T-helper 1 cell treated with Interleukin-12 subunit alpha and Interleukin-12 subunit beta and Interleukin-4 antibody, amounts not matched to agents 30 μg/mL and 1 μg/mL, for 36 hours (primary cell): ENCODE data around the gene FMN2.

Source experiments
- H3K27ac Mint-ChIP-seq: one replicate; pipeline ENCODE4 v1.8.0; 2021; ENCODE audit warnings: mild to moderate bottlenecking, mixed read lengths
- H3K27me3 Mint-ChIP-seq: one replicate; pipeline ENCODE4 v1.8.0; 2021; ENCODE audit warnings: low read depth, mixed read lengths
- H3K36me3 Mint-ChIP-seq: one replicate; pipeline ENCODE4 v1.8.0; 2021; ENCODE audit warnings: low read depth, mixed read lengths
- H3K4me1 Mint-ChIP-seq: one replicate; pipeline ENCODE4 v1.8.0; 2021; ENCODE audit warnings: low read depth, mixed read lengths
- H3K4me3 Mint-ChIP-seq: one replicate; pipeline ENCODE4 v1.8.0; 2021; ENCODE audit warnings: mild to moderate bottlenecking, moderate library complexity, mixed read lengths
- H3K9me3 Mint-ChIP-seq: one replicate; pipeline ENCODE4 v1.8.0; 2021; ENCODE audit warnings: mixed read lengths

The FMN2 gene

DNA sequence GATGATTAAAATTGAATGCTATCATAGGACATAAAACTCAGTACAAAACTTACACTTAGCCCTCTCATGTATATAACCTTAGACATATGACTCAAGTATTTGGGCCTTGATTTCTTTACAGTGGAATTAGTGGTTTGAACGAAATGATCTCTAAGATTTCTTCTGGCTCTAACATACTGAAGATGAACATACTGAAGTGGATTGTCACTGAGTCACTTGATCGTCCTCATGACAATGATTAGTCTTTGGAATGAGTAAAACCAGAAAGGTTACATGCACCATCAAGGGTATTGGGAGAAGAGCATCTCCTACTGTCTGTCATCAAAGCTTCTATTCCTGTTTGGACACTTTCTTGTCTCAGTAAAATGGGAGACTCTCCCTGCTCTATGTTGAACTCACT, 17.4 kb downstream of the FMN2 start:
- Mint-ChIP-seq H3K36me3 (no peaks in the 10 kb centered on the region), H3K4me3 (no peak overlapping the region), H3K9me3 (no peaks in the 10 kb centered on the region), H3K27me3 (no peaks in the 10 kb centered on the region), H3K4me1 (no peaks in the 10 kb centered on the region), H3K27ac (no peak overlapping the region)

DNA sequence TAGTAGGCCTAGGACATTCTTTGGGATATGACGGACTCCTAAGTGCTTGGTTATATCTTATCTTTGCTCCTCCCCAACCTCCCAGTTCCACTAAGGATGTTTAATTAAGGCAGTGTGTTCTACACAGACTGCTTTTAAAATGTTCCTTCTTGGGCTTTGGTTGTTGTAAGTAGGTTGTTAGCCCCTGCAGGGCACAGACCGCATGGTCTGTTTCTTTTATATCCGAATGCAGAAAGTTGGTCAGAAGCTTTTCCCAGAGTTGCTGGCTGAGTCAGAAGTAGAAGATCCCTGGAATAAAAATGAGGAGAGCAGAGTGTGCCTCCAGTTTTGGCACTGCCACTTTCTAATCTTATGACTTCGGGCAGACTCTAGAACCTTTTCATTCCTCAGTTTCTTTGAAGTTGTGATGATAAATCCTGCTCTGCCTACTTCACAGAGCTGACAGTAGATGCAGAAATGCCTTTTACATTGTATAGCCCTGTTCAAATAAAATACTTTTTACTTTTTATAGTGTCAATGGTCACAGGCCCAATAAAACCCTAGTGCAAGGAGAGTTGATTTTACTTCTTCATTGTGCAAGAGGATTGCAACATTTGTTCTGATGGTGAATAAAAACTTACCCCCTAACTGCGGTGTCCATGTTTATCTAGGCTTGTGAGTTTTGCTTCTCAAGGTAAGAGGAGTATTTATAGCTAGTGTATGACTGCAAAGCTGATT, 18.4 kb downstream of the FMN2 start:
- Mint-ChIP-seq H3K27me3 (no peaks in the 10 kb centered on the region), H3K4me1 (no peaks in the 10 kb centered on the region), H3K36me3 (no peaks in the 10 kb centered on the region), H3K27ac (no peak overlapping the region), H3K9me3 (no peaks in the 10 kb centered on the region), H3K4me3 (no peak overlapping the region)

DNA sequence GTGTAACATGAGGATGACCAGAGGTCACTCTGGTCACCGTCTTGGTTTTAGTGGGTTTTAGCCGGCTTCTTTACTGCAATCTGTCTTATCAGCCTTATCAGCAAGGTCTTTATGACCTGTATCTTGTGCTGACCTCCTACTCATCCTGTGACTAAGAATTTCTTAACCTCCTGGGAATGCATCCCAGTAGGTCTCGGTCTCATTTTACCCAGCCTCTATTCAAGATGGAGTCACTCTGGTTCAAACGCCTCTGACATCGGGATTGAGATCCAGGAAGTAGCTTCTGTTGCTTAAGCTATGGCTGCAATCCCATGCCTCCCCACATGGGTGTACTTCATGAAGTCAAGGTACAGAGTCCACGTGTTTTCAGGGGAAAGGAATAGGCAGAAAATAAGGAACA, 19.9 kb downstream of the FMN2 start:
- no peaks in the 10 kb centered on the region for H3K36me3 Mint-ChIP-seq
- no peaks in the 10 kb centered on the region for H3K4me1 Mint-ChIP-seq
- H3K4me3 Mint-ChIP-seq = no peak overlapping the region
- H3K27ac Mint-ChIP-seq = no peak overlapping the region
- H3K27me3 Mint-ChIP-seq = no peaks in the 10 kb centered on the region
- H3K9me3 Mint-ChIP-seq = no peaks in the 10 kb centered on the region

DNA sequence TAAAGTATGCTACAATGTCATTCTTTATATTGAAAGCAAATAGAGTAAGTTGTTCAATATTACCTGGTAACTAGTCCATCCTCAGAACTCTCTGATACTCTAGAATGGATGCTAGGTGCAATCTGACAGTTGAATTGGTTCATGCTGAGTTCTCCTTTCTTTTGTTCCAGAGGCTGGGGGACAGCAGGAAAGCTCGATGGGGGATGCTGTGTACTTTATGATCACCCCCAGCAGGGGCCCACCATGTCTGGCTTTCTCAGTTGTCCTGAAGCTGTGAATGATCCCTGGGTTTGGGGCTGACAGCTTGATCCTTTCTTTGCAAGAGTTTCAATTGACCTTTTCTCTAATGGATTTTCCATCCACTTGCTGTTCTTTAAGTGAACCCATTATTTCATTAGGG, 22.5 kb downstream of the FMN2 start:
- Mint-ChIP-seq H3K9me3 (no peaks in the 10 kb centered on the region), H3K4me1 (no peaks in the 10 kb centered on the region), H3K36me3 (no peaks in the 10 kb centered on the region), H3K4me3 (no peak overlapping the region), H3K27me3 (no peaks in the 10 kb centered on the region), H3K27ac (no peak overlapping the region)

DNA sequence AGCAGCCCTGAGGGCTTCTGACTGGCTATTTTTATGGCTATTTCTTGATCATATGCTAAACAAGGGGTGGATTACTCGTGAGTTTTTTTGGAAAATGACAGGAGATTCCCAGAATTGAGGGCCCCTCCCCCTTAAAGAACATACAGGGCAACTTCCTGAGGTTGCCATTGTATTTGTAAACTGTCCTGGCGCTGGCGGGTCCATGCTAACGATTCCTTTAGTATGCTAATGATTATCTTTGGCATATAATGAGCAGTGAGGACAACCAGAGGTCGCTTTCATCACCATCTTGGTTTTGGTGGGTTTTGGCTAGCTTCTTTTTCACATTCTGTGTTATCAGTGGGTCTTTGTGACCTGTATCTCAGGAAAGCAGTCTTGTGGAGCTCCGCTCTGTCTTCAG, 24.1 kb downstream of the FMN2 start:
- Mint-ChIP-seq H3K4me1 (no peaks in the 10 kb centered on the region), H3K9me3 (peaks cover 3% of the 10 kb centered on the region), H3K27ac (no peak overlapping the region), H3K4me3 (no peak overlapping the region), H3K36me3 (no peaks in the 10 kb centered on the region), H3K27me3 (no peaks in the 10 kb centered on the region)

DNA sequence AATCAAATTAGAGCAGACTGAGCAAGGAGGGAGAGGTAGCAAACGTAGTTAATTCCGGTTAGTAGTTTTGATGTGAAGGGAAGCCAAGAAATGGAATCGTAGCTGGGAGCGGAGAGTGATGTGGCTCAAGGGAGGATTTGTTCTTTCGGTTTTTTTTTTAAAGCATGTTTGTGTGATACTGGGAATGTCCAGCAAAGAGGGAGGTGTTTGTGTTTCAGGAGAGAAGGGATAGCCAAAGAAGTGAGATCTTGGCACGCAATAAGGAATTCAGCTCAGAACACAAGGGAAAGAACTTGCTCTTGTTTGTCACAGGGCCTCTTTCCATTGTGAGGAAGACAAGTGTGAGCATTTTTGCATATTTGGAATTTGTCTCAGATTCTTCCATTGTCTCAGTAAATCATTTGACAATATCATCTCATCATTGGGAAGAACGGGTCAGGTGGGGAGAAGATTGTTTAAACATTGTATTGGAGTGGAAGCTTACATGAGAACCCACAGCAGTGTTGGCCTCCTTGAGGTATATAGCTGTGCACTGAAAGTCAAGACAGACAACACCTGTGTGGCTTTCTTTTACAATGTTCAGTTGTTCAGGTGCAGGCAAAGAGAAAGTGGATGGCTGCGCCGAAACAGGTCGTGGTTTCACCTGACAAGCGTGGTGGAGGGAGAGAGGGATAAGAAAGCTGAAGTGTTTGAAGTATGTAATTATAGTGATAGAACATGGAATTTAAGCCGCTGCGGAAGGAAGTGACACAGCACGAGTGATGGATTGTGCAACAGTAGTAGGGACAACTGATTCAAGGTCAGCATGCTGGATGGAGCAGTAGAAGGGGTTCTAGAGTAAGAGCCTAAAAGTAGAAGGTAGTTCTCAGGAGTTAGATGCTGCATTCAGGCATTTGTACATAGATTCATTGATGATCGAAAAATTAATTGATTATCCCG, 25.4 kb downstream of the FMN2 start:
- H3K9me3 Mint-ChIP-seq = peaks cover 3% of the 10 kb centered on the region
- H3K27ac Mint-ChIP-seq = no peak overlapping the region
- no peak overlapping the region for H3K4me3 Mint-ChIP-seq
- H3K27me3 Mint-ChIP-seq = no peaks in the 10 kb centered on the region
- no peaks in the 10 kb centered on the region for H3K4me1 Mint-ChIP-seq
- H3K36me3 Mint-ChIP-seq = no peaks in the 10 kb centered on the region

DNA sequence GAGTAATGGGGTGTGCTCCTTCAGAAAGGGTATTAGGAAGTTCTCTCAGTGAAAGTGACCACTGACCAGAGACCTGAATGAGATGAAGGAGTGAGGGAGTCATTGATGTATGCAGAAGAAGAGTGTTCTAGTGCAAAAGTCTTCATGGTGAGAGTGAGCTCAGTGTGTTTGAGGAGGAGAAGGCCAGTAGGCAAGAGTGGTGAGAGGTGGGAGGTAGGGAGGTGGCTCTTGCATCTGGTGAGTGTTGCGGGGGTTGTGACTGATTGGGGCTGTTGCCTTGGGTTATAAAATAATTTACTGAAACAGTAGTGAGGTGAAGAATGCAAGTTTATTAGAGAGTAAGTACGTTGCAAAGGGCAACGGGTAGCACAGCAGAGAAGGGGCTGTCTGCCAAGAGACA, 26.2 kb downstream of the FMN2 start:
- H3K4me3 Mint-ChIP-seq = no peak overlapping the region
- peaks cover 3% of the 10 kb centered on the region for H3K9me3 Mint-ChIP-seq
- H3K36me3 Mint-ChIP-seq = no peaks in the 10 kb centered on the region
- no peaks in the 10 kb centered on the region for H3K27me3 Mint-ChIP-seq
- H3K4me1 Mint-ChIP-seq = no peaks in the 10 kb centered on the region
- no peak overlapping the region for H3K27ac Mint-ChIP-seq

DNA sequence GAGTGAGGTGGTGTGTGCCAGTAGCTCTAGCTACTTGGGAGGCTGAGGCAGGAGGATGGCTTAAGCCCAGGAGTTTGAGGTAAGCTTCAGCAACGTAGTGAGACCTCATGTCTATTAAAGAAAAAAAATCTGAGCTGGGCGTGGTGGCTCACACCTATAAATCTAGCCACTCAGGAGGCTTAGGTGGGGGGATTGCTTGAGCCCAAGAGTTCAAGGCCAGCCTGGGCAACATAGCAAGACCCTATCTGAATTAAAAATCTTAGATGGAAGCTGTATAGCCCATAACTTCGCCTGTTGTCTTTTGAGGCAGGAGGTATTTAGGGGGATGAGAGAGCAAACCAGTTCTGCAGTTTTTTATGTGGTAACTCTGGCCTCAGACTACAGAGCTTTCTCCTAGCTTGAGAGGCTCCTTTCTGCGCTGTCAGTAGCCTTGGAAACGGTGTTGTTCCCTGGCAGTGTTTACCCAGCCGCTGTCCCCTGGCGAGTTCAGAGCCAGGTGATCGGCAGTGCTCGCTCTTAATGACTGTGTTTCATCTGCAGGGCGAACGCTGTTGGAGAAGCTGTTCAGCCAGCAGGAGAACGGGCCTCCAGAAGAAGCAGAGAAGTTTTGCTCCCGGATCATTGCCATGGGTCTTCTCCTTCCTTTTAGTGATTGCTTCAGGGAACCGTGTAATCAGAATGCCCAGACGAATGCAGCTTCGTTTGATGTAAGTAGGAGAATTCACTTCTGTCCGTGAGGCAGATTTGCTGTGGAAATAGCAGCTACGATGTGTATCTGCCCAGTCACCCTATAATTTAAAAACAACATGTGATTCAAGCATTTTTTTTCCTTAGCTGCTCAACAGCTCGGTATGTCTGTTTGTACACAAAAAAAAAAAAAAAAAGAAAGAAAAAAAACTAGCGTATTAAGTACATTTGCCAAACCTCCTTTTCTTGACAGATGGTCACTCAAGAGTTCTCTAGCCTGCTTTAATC, 31.2 kb downstream of the FMN2 start:
- peaks cover 7% of the 10 kb centered on the region for H3K9me3 Mint-ChIP-seq
- no peaks in the 10 kb centered on the region for H3K36me3 Mint-ChIP-seq
- no peak overlapping the region for H3K4me3 Mint-ChIP-seq
- no peaks in the 10 kb centered on the region for H3K4me1 Mint-ChIP-seq
- H3K27ac Mint-ChIP-seq = no peak overlapping the region
- no peaks in the 10 kb centered on the region for H3K27me3 Mint-ChIP-seq

DNA sequence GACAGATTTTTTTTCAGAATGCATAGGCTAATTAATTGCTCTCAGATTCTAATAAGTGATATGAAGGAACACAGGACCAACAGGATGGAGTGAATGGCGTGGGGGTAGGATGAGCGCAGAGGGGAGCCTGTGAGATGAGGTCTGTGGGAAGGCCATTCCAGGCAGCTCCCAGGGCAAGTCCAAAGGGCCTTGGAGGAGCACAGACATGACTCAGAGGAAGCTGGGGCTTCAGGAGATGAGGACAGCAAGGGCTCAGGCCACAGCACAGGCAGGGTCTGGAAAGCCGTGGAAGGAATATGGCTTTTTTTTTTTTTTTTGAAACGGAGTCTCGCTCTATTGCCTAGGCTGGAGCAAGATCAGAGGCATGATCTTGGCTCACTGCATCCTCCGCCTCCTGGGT, 35.1 kb downstream of the FMN2 start:
- Mint-ChIP-seq H3K36me3 (no peaks in the 10 kb centered on the region), H3K4me1 (no peaks in the 10 kb centered on the region), H3K27me3 (no peaks in the 10 kb centered on the region), H3K9me3 (peaks cover 4% of the 10 kb centered on the region), H3K27ac (no peak overlapping the region), H3K4me3 (no peak overlapping the region)

DNA sequence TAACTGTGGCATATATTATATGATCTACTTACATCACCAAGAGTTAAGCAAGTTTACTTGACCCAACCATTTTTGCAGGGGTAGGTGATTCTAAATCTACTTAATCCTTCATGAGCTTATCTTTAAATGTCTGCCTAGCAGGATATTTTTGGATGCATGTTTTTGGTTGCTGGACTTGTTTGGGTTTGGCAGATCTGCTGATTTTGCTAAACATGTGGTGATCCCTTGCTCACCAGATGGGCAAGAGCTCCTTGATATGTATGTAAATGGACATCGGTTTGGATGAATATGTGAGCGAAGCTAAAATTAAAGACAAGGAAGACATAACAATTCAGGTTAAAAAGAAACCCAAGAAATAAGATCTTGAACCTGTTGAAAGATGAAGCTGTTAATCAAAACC, 36.7 kb downstream of the FMN2 start:
- H3K27me3 Mint-ChIP-seq = no peaks in the 10 kb centered on the region
- no peak overlapping the region for H3K27ac Mint-ChIP-seq
- H3K4me1 Mint-ChIP-seq = no peaks in the 10 kb centered on the region
- peaks cover 4% of the 10 kb centered on the region for H3K9me3 Mint-ChIP-seq
- no peaks in the 10 kb centered on the region for H3K36me3 Mint-ChIP-seq
- no peak overlapping the region for H3K4me3 Mint-ChIP-seq

DNA sequence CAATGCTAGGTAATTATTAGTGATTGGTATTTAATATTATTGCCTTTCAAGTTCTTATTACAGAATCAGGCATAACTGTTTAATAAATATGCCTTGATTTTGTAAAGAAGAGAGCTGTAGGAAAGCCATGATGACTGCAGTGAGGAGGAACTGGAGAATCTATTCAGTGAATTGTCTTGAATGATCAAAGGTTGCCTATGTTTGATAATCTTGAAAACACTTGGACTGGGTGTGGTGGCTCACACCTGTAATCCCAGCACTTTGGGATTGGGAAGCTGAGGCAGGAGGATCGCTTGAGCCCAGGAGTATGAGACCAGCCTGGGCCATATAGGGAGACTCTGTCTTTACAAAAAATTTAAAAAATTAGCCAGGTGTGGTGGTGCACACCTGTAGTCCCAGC, 42.4 kb downstream of the FMN2 start:
- no peaks in the 10 kb centered on the region for H3K9me3 Mint-ChIP-seq
- no peaks in the 10 kb centered on the region for H3K27me3 Mint-ChIP-seq
- H3K4me3 Mint-ChIP-seq = no peak overlapping the region
- H3K36me3 Mint-ChIP-seq = no peaks in the 10 kb centered on the region
- H3K27ac Mint-ChIP-seq = no peak overlapping the region
- H3K4me1 Mint-ChIP-seq = no peaks in the 10 kb centered on the region

DNA sequence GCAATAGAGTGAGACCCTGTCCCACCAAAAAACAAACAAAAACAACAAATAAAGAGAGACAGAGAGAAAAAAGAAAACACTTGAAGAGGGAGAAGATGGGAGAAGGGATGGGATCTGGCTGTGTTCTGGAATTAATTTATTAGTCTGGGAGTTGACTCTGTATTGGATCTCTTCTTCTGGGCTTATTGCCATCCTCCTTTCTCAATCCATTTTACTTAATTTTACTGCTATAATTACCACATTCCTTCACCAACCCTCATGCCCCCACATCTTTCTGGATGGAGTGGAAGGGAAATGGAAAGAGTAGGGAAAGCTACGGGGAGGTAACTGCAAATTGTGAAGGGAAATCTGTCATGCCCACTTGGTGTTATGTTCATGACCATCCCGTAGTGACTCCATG, 42.9 kb downstream of the FMN2 start:
- no peak overlapping the region for H3K27ac Mint-ChIP-seq
- H3K36me3 Mint-ChIP-seq = no peaks in the 10 kb centered on the region
- H3K4me3 Mint-ChIP-seq = no peak overlapping the region

DNA sequence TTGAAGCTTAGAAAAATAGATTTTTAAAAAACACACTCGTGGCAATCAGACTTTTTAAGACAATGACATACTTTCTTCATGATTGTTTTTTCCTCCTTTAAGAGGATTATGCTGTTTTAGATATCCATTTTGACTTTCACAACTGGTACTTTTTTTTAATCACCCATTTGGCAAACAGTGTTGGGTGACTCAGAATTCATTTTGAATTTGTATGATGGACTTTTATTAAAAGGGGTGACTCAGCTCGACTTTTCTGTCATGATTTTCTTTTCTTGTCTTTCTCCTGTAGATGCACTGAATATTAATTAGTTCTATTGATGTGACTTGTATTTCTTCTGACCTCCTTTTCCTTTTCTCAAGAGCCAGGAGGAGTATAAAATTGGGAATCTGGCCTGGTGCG, 44.7 kb downstream of the FMN2 start:
- Mint-ChIP-seq H3K36me3 (no peaks in the 10 kb centered on the region), H3K27ac (no peak overlapping the region), H3K27me3 (no peaks in the 10 kb centered on the region), H3K4me1 (no peaks in the 10 kb centered on the region), H3K9me3 (no peaks in the 10 kb centered on the region), H3K4me3 (no peak overlapping the region)

More for the DNA sequence above, 42.9 kb downstream of the FMN2 start:
- H3K9me3 Mint-ChIP-seq = no peaks in the 10 kb centered on the region
- H3K27me3 Mint-ChIP-seq = no peaks in the 10 kb centered on the region
- H3K4me1 Mint-ChIP-seq = no peaks in the 10 kb centered on the region

DNA sequence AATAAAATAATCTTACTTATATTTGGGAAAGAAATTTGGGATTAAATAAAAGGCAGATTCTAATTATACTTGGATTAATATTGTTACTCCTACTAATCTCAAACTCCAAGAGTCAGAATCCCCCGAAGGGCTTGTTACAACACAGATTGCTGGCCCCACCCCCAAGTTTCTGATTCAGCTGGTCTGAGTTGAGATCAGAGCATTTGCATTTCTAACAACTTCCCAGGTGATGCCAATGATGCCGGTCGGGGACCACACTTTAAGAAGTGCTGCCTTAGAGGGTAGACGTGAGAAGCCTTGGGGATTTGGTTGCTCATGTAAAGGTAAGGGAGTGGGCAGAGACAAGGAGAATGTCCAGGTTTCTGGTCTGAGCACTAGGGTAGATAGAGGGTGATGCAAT, 47.2 kb downstream of the FMN2 start:
- no peak overlapping the region for H3K27ac Mint-ChIP-seq
- no peaks in the 10 kb centered on the region for H3K9me3 Mint-ChIP-seq
- no peak overlapping the region for H3K4me3 Mint-ChIP-seq
- H3K36me3 Mint-ChIP-seq = no peaks in the 10 kb centered on the region
- H3K4me1 Mint-ChIP-seq = no peaks in the 10 kb centered on the region
- H3K27me3 Mint-ChIP-seq = no peaks in the 10 kb centered on the region
